ENCODE measurements around the gene DDN.

DDN gene

GRCh38 chr12:48957141-48958048 lies 41.8 kb downstream of the DDN start, which contains the start of gene ARF3:
ARF3 (minus strand) TSS chr12:48957487; CDS start chr12:48941095, 16,392 bp downstream.
- Mint-ChIP-seq H3K4me1 (ENCODE audit: low read depth) (peaks cover 34% of the 10 kb centered on the region), H3K27ac (peak within 1 kb of the TSS; percentile 88), H3K36me3 (no peaks in the 10 kb centered on the region), H3K27me3 (no peaks in the 10 kb centered on the region), H3K9me3 (ENCODE audit: low read depth) (no peaks in the 10 kb centered on the region), H3K4me3 (peak within 1 kb of the TSS; percentile 97)

- Mint-ChIP-seq H3K27me3 (no peaks in the 10 kb centered on the region), H3K4me3 (peak overlapping the region; percentile 97), H3K4me1 (ENCODE audit: low read depth) (peaks cover 36% of the 10 kb centered on the region), H3K9me3 (ENCODE audit: low read depth) (no peaks in the 10 kb centered on the region), H3K36me3 (no peaks in the 10 kb centered on the region), H3K27ac (peak overlapping the region; percentile 61)
Observed at GRCh38 chr12:48956279-48957140, 42.7 kb downstream of the DDN start.

GRCh38 chr12:48954841-48955501 lies 44.2 kb downstream of the DDN start:
- Mint-ChIP-seq H3K27ac (peak overlapping the region; percentile 8), H3K27me3 (no peaks in the 10 kb centered on the region), H3K4me3 (peak overlapping the region; percentile 97), H3K9me3 (ENCODE audit: low read depth) (no peaks in the 10 kb centered on the region), H3K36me3 (no peaks in the 10 kb centered on the region), H3K4me1 (ENCODE audit: low read depth) (peaks cover 36% of the 10 kb centered on the region)

- H3K4me3 Mint-ChIP-seq: no peak overlapping the region
- H3K27ac Mint-ChIP-seq: no peak overlapping the region
- no peaks in the 10 kb centered on the region for H3K9me3 Mint-ChIP-seq (ENCODE audit: low read depth)
- peaks cover 2% of the 10 kb centered on the region for H3K36me3 Mint-ChIP-seq
- H3K4me1 Mint-ChIP-seq (ENCODE audit: low read depth): peaks cover 38% of the 10 kb centered on the region
- no peaks in the 10 kb centered on the region for H3K27me3 Mint-ChIP-seq
Observed at GRCh38 chr12:48954061-48954460, 45.1 kb downstream of the DDN start.

- Mint-ChIP-seq H3K9me3 (ENCODE audit: low read depth) (no peaks in the 10 kb centered on the region), H3K36me3 (peaks cover 5% of the 10 kb centered on the region), H3K27ac (no peak overlapping the region), H3K4me1 (ENCODE audit: low read depth) (peaks cover 39% of the 10 kb centered on the region), H3K4me3 (no peak overlapping the region), H3K27me3 (no peaks in the 10 kb centered on the region)
Observed at GRCh38 chr12:48952691-48953090, 46.5 kb downstream of the DDN start.

GRCh38 chr12:48947727-48948126 lies 51.4 kb downstream of the DDN start:
- Mint-ChIP-seq H3K27me3 (no peaks in the 10 kb centered on the region), H3K4me3 (no peak overlapping the region), H3K36me3 (peaks cover 9% of the 10 kb centered on the region), H3K27ac (no peak overlapping the region), H3K4me1 (ENCODE audit: low read depth) (peaks cover 20% of the 10 kb centered on the region), H3K9me3 (ENCODE audit: low read depth) (no peaks in the 10 kb centered on the region)

- Mint-ChIP-seq H3K36me3 (peaks cover 9% of the 10 kb centered on the region), H3K4me1 (ENCODE audit: low read depth) (peaks cover 17% of the 10 kb centered on the region), H3K27me3 (no peaks in the 10 kb centered on the region), H3K4me3 (no peak overlapping the region), H3K9me3 (ENCODE audit: low read depth) (no peaks in the 10 kb centered on the region), H3K27ac (no peak overlapping the region)
Observed at GRCh38 chr12:48946943-48947342, 52.2 kb downstream of the DDN start.

GRCh38 chr12:48946205-48946604 lies 53.0 kb downstream of the DDN start:
- no peaks in the 10 kb centered on the region for H3K27me3 Mint-ChIP-seq
- H3K27ac Mint-ChIP-seq: no peak overlapping the region
- H3K36me3 Mint-ChIP-seq: peaks cover 9% of the 10 kb centered on the region
- peaks cover 17% of the 10 kb centered on the region for H3K4me1 Mint-ChIP-seq (ENCODE audit: low read depth)
- H3K4me3 Mint-ChIP-seq: no peak overlapping the region
- no peaks in the 10 kb centered on the region for H3K9me3 Mint-ChIP-seq (ENCODE audit: low read depth)
